ENCODE measurements around the gene PSMA6. TPM values are rescaled to one million over a fixed set of nuclear protein-coding genes. Genes with fewer than 3 reads are reported as not detected.

Gene PSMA6
- total RNA-seq, 1 donor from 2014 or later: 344 TPM

DNA sequence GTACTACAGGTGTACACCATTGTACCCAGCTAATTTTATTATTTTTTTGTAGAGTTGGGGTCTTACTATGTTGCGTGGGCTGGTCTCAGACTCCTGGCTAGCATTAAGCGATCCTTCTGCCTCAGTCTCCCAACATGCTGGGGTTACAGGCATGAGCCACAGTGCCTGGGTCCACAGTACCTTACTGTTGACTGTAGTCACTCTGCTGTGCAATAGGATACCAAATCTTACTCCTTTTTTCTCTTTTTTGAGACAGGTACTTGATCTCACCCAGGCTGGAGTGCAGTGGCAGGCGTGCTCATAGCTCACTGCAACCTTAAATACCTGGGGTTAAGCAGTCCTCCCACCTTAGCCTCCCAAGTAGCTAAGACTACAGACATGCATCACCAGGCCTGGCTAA lies 25.6 kb downstream of the PSMA6 start:
- Histone ChIP-seq H3F3A (ENCODE audit: low read depth) (peaks cover 11% of the 10 kb centered on the region), H3K79me2 (ENCODE audit: low read depth) (no peaks in the 10 kb centered on the region), H3K4me1 (no peaks in the 10 kb centered on the region), H3K27ac (no peak overlapping the region), H3K36me3 (peaks cover 12% of the 10 kb centered on the region), H3K4me2 (no peak overlapping the region), H4K20me1 (ENCODE audit: low read depth) (peaks cover 4% of the 10 kb centered on the region), H3K9me3 (ENCODE audit: low read depth) (no peaks in the 10 kb centered on the region), H3K4me3 (no peak overlapping the region), H3K9ac (no peak overlapping the region), H2AFZ (replicated peaks) (no peak overlapping the region), H3K27me3 (no peaks in the 10 kb centered on the region)
- Mint-ChIP-seq H3K36me3 (peaks cover 18% of the 10 kb centered on the region), H3K27ac (no peak overlapping the region), H3K4me3 (no peak overlapping the region), H3K9me3 (no peaks in the 10 kb centered on the region), H3K27me3 (ENCODE audit: insufficient read depth, low read depth) (no peaks in the 10 kb centered on the region), H3K4me1 (no peaks in the 10 kb centered on the region)
- TF ChIP-seq EZH2 (IDR thresholded peaks at IDR 0.05): no peak
- TF ChIP-seq, protein P1, sequence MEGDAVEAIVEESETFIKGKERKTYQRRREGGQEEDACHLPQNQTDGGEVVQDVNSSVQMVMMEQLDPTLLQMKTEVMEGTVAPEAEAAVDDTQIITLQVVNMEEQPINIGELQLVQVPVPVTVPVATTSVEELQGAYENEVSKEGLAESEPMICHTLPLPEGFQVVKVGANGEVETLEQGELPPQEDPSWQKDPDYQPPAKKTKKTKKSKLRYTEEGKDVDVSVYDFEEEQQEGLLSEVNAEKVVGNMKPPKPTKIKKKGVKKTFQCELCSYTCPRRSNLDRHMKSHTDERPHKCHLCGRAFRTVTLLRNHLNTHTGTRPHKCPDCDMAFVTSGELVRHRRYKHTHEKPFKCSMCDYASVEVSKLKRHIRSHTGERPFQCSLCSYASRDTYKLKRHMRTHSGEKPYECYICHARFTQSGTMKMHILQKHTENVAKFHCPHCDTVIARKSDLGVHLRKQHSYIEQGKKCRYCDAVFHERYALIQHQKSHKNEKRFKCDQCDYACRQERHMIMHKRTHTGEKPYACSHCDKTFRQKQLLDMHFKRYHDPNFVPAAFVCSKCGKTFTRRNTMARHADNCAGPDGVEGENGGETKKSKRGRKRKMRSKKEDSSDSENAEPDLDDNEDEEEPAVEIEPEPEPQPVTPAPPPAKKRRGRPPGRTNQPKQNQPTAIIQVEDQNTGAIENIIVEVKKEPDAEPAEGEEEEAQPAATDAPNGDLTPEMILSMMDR (IDR thresholded peaks at IDR 0.05): no peak
- TF ChIP-seq EZH2phosphoT487 (IDR thresholded peaks at IDR 0.05): no peak
- no peak for DNase-seq (ENCODE audit: low spot score)

DNA sequence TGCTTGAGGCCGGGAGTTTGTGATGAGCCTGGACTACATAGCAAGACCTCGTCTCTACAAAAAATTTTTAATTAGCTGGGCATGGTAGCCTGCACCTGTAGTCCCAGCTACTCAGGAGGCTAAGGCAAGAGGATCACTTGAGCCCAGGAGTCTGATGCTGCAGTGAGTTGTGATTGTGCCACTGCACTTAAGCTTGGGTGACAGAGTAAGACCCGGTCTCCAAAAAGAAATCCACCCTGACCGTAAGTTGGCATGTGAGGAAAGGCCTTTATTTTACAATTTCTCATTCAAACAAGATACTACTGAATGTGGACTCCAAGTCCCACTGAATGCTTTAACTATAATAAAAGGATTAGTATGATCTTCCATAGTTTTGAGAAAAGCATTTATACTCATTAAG lies 27.3 kb downstream of the PSMA6 start:
- no peaks in the 10 kb centered on the region for H3K27me3 ChIP-seq
- H3K36me3 Mint-ChIP-seq: peaks cover 16% of the 10 kb centered on the region
- H3K4me1 Mint-ChIP-seq: no peaks in the 10 kb centered on the region
- H3K9ac ChIP-seq: no peak overlapping the region
- peaks cover 13% of the 10 kb centered on the region for H3F3A ChIP-seq (ENCODE audit: low read depth)
- H4K20me1 ChIP-seq (ENCODE audit: low read depth): peaks cover 4% of the 10 kb centered on the region
- H3K27ac Mint-ChIP-seq: no peak overlapping the region
- DNase-seq (ENCODE audit: low spot score): no peak
- peaks cover 12% of the 10 kb centered on the region for H3K36me3 ChIP-seq
- no peak overlapping the region for H3K4me2 ChIP-seq
- H3K4me3 Mint-ChIP-seq: no peak overlapping the region
- H3K9me3 Mint-ChIP-seq: no peaks in the 10 kb centered on the region
- H2AFZ ChIP-seq (replicated peaks): no peak overlapping the region
- no peak for TF ChIP-seq EZH2 (IDR thresholded peaks at IDR 0.05)
- TF ChIP-seq, protein P1 (IDR thresholded peaks at IDR 0.05): no peak
- H3K4me1 ChIP-seq: no peaks in the 10 kb centered on the region
- H3K79me2 ChIP-seq (ENCODE audit: low read depth): no peaks in the 10 kb centered on the region
- no peak overlapping the region for H3K4me3 ChIP-seq
- no peak overlapping the region for H3K27ac ChIP-seq
- H3K27me3 Mint-ChIP-seq (ENCODE audit: insufficient read depth, low read depth): no peaks in the 10 kb centered on the region
- H3K9me3 ChIP-seq (ENCODE audit: low read depth): no peaks in the 10 kb centered on the region

DNA sequence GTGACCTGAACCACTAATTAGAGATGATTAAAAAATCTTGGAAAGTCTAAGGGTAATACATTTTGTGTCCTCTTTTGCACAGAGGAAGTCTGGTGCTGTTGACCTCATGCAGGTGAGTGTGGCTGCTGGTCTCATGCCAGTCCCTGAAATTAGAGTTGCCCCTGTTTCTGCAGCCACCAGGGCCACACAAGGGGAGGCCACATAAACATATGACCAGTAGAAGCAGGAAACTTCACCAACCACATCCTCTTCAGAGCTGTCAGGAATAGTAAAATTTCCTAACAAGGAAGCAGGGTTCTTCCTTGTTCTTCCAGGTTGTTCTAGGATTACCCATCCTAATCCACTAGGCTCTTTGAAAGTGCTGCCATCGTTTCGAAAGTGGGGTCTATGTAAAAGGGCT lies 28.3 kb downstream of the PSMA6 start:
- peaks cover 4% of the 10 kb centered on the region for H4K20me1 ChIP-seq (ENCODE audit: low read depth)
- H3K36me3 ChIP-seq: peaks cover 12% of the 10 kb centered on the region
- no peaks in the 10 kb centered on the region for H3K4me1 ChIP-seq
- Mint-ChIP-seq H3K9me3 (no peaks in the 10 kb centered on the region), H3K4me3 (no peak overlapping the region), H3K27me3 (ENCODE audit: insufficient read depth, low read depth) (peaks cover 2% of the 10 kb centered on the region), H3K27ac (no peak overlapping the region), H3K36me3 (peaks cover 10% of the 10 kb centered on the region), H3K4me1 (no peaks in the 10 kb centered on the region)
- no peak for DNase-seq (ENCODE audit: low spot score)
- H3K9me3 ChIP-seq (ENCODE audit: low read depth): no peaks in the 10 kb centered on the region
- H2AFZ ChIP-seq (replicated peaks): no peak overlapping the region
- no peak overlapping the region for H3K9ac ChIP-seq
- no peaks in the 10 kb centered on the region for H3K27me3 ChIP-seq
- TF ChIP-seq, protein P1 (IDR thresholded peaks at IDR 0.05): no peak
- TF ChIP-seq EZH2phosphoT487 (IDR thresholded peaks at IDR 0.05) (no peak), EZH2 (IDR thresholded peaks at IDR 0.05) (no peak)
- peak overlapping the region; percentile 46 for H3K27ac ChIP-seq
- H3K4me3 ChIP-seq: no peak overlapping the region
- peaks cover 13% of the 10 kb centered on the region for H3F3A ChIP-seq (ENCODE audit: low read depth)
- no peaks in the 10 kb centered on the region for H3K79me2 ChIP-seq (ENCODE audit: low read depth)
- no peak overlapping the region for H3K4me2 ChIP-seq

All from neural progenitor cell (in vitro differentiated cells).